A172 (cell line): Measurements from ENCODE around the gene CENPE. TPM values are rescaled to one million over a fixed set of nuclear protein-coding genes. Genes with fewer than 3 reads are reported as not detected.
"Not testable (repeated sequence)": the region's sequence is repeated elsewhere in the genome, so short reads cannot be mapped to it uniquely, and the experiment has no call there.

Experiments
- DNase-seq: peaks from one replicate; pipeline ENCODE4 v3.0.0-alpha.2; 2015; ENCODE audit warnings: low spot score
- total RNA-seq: library from RNA; depleted of rRNA; stranded (reverse); fragments of >200 nt; shearing (Covaris generic); gene quantifications from 2 replicates; pipeline ENCODE4 v1.2.3, GENCODE V29; 2014; rRNA removed

The CENPE gene, protein sequence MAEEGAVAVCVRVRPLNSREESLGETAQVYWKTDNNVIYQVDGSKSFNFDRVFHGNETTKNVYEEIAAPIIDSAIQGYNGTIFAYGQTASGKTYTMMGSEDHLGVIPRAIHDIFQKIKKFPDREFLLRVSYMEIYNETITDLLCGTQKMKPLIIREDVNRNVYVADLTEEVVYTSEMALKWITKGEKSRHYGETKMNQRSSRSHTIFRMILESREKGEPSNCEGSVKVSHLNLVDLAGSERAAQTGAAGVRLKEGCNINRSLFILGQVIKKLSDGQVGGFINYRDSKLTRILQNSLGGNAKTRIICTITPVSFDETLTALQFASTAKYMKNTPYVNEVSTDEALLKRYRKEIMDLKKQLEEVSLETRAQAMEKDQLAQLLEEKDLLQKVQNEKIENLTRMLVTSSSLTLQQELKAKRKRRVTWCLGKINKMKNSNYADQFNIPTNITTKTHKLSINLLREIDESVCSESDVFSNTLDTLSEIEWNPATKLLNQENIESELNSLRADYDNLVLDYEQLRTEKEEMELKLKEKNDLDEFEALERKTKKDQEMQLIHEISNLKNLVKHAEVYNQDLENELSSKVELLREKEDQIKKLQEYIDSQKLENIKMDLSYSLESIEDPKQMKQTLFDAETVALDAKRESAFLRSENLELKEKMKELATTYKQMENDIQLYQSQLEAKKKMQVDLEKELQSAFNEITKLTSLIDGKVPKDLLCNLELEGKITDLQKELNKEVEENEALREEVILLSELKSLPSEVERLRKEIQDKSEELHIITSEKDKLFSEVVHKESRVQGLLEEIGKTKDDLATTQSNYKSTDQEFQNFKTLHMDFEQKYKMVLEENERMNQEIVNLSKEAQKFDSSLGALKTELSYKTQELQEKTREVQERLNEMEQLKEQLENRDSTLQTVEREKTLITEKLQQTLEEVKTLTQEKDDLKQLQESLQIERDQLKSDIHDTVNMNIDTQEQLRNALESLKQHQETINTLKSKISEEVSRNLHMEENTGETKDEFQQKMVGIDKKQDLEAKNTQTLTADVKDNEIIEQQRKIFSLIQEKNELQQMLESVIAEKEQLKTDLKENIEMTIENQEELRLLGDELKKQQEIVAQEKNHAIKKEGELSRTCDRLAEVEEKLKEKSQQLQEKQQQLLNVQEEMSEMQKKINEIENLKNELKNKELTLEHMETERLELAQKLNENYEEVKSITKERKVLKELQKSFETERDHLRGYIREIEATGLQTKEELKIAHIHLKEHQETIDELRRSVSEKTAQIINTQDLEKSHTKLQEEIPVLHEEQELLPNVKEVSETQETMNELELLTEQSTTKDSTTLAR (N-terminal part only)
- total RNA-seq, result 18.4 and 36.2 TPM in 2 replicates

DNA sequence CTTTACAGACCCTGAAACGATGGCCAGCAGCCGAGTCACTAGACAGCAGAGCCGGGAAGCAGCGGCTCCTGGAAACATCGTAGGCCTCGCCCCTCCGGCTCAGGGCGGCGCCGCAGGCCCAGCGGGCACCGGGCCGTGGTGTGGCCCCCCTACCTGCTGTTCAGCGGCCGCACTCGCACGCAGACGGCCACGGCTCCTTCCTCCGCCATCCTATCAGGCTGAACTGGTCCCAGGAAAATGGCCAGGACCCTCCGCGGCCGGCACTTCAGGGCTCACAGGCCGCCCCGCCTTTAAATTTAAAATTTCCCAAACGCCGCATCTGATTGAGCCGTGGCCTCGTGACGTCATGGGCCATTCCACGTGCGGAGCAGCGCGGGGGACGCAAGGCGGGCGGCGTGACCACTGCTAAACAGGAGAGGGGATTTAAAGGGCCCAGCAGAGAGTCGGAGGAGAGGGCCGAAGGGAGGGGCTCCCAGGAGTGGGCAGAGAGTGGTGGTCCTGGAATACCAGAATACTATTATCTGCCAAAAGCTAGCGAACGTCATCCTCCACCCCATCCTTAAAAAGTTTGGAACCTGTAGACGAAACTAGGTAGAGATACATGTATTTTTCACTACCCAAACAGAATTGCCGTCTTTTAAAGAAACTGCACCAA is at the start of gene CENPE:
Gene CENPE (minus strand): TSS at position 233 of the 655 bp plus-strand sequence. CDS start 24 bp downstream, at position 209.
- DNase-seq, result peak; percentile 72

DNA sequence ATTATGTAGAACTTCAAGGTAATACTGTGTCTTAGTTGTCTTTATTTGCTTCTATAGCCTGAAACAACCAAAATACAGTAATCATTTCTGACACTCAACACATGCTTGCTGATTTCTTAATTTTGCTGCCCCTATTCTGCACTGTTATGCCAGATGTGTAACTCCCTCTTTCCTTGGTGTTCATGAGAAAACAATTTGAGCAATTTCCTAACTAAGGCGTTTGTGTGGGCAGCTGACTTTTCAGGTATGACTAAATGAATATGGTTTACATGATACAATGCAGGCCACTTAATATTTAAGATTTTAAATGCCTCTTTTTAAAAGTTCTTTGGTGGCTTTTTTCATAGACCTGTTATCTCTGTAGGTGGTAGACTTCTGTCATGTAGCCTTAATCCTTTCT is 46.1 kb upstream of the CENPE start:
- no peak for DNase-seq

DNA sequence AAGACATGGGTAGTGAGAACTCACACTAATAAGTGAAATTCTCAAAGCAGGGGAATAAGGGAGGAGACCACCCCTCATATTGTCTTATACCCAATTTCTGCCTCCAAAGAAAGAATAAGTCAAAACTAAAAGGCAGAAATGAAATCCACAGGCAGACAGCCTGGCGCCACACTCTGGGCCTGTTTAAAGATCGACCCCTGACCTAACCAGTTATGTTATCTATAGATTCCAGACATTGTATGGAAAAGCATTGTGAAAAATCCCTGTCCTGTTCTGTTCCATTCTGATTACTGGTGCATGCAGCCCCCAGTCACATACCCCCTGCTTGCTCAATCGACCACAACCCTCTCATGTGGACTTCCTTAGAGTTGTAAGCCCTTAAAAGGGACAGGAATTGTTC is 32.8 kb upstream of the CENPE start:
- not testable (repeated sequence) for DNase-seq

DNA sequence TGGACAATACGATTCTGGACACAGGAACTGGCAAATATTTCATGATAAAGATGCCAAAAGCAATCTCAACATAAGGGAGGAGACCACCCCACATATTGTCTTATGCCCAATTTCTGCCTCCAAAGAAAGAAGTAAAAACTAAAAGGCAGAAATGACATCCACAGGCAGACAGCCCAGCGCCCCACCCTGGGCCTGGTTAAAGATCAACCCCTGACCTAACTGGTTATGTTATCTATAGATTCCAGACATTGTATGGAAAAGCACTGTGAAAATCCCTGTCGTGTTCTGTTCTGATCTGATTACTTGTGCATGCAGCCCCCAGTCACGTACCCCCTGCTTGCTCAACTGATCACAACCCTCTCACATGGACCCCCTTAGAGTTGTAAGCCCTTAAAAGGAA is 25.4 kb upstream of the CENPE start:
- not testable (repeated sequence) for DNase-seq

DNA sequence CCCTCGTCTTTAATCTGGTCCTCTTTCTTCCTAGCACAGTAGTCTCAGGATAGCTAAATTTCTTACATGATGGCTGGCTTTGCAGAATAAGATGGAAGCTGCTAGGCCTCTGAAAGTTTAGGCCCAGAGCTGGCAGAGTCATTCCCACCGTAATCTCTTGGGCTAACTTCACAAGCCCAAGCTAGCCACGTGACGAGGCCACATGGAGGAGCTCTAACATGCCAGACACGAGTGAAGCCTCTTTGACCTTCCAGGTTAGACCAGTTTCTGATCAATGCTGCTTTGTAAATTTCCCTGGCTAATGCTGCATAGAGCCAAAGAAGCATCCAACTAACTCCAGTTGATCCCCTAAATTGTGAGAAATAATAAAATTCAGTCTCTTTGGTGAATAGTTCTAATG is 9.5 kb upstream of the CENPE start:
- no peak for DNase-seq

DNA sequence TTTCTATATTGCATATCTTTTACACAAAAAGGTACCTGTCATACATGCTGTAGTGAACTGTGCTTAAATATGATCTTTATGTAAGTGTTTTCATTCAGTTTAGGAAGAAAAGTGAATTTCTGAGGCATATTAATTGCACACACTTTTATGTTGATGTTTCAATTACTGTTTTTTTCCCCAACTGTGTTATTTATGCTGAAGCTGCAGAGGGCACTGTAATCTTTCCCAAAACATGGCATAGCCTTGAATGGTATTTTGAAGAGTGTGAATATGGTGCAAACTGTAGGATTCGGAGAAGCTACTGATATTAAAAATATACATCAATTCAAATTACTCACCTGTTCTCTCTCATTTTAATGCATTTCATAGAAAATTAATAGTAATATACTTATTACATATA is 6.0 kb upstream of the CENPE start:
- peak; percentile 5 for DNase-seq

DNA sequence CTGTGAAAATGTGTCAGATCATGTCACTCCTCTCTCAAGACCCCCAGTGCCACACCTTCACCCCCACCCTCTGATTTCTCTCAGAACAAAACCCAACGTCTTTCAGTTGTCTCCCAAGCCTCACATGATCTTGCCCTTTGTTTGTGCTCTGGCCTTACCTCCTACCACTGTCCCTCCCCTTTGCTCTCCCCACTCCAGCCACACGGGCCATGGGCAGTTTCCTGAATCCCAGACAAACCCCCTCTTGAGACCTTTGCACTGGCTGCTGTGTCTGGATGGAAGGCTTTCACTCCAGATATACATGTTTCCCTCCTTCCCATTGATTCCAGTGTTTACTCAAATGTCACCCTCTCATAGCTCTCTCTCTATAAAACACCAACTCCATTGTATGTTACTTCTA is 3.6 kb upstream of the CENPE start:
- DNase-seq, result no peak

DNA sequence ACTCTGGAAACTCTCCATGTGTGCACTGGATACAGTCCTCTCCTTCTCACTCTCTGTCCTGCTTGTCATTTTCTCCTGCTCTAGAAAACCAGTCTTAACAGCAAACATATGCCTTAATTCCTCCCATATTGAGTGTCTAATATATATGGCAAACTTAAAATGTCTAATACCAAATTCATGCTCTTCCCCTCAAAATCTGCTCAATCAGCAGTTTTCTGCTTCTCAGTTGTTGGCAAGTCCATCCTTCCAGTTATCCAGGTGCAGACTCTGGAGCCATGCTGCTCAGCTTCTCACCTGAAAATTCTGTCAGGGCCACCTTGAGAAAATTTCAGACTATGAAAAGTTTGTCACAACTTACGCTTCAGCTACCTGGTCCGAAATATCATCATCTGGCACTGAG is 3.1 kb upstream of the CENPE start:
- DNase-seq, result no peak

DNA sequence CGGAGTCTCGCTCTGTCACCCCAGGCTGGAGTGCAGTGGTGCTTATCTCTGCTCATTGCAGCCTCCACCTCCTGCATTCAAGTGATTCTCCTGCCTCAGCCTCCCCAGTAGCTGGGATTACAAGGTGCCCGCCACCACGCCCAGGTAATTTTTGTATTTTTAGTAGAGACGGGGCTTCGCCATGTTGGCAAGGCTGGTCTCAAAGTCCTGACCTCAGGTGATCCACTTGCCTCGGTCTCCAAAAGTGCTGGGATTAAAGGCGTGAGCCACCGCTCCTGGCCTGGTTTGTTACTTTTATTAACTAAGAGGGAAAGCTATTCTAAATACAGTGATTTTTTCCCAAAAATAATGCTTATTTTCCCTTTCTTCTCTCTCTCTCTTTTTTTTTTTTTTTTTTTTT is 866 bp upstream of the CENPE start:
- DNase-seq, result no peak

DNA sequence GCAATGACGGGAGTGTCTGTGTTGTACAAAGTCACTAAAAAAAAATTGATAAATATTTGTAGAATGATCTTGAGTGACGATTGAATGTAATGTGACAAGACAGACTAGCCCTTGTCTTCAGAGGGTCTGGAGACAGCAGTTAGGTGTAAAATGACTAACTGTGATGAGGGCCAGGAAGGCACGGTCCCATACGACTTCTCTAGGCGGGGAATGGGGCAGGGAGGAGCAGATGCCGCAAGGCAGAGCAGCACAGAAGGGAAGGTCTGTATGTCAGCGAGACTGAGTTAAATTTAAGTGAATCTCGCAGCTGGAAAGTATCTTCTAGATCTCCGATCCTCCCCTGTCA is 405 bp downstream of the CENPE start:
- DNase-seq, result no peak

DNA sequence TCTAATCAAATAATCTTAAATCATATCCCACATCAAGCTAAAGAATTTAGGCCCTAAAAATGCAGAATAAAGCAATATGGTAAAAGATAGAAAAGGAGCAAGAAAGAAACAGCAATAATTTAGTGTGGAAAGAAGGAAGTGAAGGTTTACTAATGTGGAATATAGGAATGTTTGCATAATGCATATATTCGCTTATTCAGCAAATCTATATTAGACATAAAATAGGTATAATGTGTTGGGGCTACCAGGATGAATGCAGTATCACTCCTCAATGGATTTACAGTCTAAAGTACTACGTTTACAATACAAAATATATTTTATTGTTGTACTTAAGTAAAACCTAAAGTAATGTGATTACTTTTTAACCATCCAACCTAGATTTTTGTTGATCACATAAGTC is 4.7 kb downstream of the CENPE start:
- DNase-seq, result no peak

DNA sequence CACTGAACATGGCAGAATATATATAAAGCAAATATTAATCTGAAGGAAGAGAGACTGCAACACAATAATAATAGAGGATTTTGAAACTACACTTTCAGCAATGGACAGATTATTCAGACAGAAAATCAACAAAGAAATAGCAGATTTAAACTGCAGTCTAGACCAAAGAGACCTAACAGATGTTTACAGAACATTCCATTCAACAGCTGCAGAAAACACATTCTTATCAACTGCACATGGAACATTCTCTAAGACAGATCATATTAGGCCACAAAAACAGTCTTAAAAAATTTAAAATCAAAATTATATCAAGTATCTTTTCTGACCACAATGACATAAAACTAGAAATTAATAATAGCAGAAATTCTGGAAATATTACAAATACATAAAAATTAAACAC is 27.1 kb downstream of the CENPE start:
- DNase-seq, result no peak

DNA sequence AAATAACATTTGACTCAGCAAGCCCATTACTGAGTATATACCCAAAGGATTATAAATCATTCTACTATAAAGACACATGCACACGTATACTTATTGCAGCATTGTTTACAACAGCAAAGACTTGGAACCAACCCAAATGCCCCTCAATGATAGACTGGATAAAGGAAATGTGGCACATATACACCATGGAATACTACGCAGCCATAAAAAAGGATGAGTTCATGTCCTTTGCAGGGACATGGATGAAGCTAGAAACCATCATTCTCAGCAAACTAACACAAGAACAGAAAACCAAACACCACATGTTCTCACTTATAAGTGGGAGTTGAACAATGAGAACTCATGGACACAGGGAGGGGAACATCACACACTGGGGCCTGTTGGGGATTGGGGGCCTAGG is 28.4 kb downstream of the CENPE start:
- DNase-seq, result not testable (repeated sequence)

DNA sequence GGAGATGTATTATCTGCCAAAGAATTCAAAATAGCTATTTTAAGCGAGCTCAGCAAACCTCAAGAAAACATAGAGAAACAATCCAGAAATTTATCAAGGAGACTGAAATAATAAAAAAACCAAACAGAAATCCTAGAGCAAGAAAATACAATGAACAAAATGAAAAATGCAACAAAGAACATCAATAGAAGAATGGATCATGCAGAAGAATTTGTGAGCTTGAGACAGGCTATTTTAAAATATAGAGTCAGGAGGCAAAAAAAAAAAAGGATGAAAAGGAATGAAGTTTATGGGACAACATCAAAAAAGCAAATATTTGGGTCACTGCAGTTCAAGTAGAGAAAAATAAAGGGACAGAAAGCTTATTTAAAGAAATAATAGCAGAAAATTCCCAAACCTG is 29.1 kb downstream of the CENPE start:
- no peak for DNase-seq

DNA sequence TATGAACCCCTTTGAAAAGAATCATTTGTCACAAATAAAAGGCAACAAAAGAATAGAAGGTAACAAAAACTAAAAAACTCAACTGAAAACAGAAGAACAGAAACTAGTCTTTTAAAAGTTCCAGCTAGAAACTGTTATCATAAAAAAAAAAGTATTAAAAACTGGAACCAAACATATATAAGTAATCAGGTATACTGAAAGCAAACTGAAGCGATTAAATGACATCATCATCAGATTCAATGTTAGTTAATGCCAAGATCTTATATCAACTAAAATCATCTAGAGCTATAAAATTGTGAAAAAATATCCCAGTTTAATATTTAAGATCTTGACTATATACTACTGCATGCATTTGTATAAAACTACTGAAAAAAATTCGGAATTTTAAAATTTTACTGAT is 36.0 kb downstream of the CENPE start:
- no peak for DNase-seq

DNA sequence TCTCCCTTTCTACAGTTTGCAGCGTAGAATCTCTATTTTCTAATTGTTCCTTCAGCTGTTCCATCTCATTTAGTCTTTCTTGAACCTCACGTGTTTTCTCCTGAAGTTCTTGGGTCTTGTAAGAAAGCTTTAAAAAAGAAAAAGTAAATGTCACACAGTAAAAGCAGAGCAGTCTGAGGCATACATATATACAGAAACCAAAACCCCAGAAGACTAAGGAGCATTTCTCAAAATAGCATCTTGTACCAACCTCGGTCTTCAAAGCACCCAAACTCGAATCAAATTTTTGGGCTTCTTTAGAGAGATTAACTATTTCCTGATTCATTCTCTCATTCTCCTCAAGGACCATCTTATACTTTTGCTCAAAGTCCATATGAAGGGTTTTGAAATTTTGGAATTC is 39.4 kb downstream of the CENPE start:
- no peak for DNase-seq

DNA sequence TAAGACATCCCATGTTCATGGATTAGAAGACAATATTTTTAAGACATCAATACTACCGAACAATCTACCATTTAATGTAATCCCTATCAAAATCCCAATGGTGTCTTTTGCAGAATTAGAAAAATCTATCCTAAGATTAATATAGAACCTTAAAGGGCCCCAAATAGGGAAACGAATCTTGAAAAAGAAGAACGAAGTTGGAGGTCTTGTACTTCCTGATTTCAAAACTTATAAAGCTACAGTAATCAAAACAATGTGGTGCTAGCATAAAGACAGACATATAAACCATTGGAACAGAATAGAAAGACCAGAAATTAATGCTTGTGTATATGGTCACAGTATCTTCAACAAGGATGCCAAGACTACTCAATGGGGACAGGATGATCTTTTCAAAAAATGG is 42.0 kb downstream of the CENPE start:
- no peak for DNase-seq

DNA sequence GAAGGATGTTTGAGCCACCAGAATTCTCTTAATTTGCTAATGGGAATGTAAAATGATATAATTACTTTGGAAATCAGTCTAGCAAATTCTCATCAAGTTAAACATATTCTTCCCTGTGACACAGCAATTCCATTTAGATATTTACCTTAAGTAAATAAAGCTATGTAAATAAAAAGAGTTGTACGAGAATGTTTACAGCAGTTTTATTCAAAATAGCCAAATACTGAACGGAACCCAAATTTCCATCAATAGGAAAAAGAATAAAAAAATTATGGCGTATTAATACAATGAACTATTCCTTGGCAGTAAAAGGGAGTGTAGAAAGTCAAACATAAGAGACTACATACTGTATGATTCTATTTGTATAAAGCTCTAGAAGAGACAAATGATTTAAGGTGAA is 45.8 kb downstream of the CENPE start:
- no peak for DNase-seq

DNA sequence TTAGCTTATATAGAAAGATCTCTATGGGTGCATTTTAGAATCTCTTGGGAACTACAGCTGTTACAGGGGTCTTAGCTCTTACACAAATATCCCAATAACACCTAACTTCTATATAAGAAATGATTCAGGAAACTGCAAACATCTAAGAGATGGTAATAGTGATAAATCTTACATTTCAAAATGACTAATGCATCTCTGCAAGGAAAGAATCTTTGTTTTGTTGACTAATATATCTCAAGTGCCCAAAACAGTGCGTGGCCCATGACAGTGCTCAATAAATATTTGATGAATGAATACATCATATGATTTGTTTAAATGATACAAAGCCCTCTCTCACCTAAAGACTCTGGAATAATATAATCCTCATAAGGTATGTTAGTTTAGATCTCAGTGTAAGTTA is 47.5 kb downstream of the CENPE start:
- peak; percentile 32 for DNase-seq

DNA sequence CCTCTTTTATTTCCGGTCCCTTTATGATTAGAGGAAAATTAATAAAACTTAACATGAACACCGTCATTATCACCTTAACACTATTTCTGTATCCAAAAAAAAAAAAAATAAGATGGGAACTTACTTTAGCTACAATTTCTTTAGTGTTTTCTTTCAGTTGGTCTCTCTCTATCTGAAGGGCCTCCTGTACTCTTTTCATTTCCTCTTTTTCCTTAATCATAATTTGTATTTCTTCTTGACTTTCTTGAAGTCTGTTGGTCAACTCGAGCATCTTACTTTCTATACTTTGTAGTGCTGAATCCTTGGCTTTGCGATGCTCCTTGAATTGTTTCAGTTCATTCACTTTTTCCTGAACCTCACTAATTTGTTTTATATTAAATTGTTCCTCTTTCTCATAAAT is 53.2 kb downstream of the CENPE start:
- no peak for DNase-seq

DNA sequence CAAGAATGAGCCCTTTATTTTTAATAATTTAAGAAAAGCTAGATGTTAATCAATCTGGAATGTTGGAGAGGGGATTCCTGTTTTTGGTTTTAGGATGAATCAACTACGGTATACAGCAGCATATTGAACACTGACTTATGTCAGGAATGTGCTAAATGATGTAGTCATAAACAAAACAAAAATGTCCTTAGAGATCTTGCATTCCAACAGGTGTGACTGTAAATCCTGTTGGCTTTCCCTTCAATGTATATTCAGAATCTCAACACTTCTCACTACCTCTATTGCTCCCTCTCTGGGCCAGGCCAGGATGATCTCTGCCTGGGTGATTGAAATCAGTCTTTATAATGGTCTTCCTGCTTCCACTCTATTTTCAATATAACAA is 60.7 kb downstream of the CENPE start:
- DNase-seq, result peak; percentile 10
